Ramos (cell line): ENCODE measurements around the gene ZC3H15.
"Not testable (repeated sequence)": the region's sequence is repeated elsewhere in the genome, so short reads cannot be mapped to it uniquely, and the experiment has no call there.

ENCODE experiments used
- in situ Hi-C: fragments of 300-500 bp; cut with MboI; formaldehyde crosslinking; loops from one replicate; pipeline ENCODE4 v1.14.3; 2022; ENCODE audit warnings: low sequenced_read_pairs; ENCODE audit not compliant: unreplicated experiment

Gene ZC3H15

GRCh38 chr2:186485871-186486650 lies at the start of gene ZC3H15:
Gene ZC3H15, plus strand, starts transcription at chr2:186486260. Its CDS starts 123 bp downstream, at chr2:186486383.
- in situ Hi-C loops, result no loop called here

GRCh38 chr2:186437719-186438118 lies 48.3 kb upstream of the ZC3H15 start:
- in situ Hi-C loops, result no loop called here

DNA sequence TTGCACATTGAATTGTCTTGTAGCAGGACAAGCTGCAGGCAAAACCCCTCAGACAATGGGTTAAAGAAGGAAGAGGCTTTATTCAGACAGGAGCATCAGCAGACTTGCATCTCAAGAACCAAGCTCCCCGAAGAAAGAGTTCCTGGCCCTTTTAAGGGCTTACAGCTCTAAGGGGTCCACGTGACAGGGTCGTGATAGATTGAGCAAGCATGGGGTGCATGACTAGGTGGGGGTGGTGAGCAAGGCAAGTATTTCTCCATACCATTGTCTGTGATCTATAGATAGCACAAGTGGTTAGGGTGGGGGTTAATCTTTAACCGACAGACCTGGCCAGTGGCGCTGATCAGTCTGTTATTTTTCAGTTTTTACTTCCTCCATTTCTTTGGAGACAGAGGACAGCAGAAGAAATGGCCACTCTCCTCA lies 46.4 kb upstream of the ZC3H15 start:
- in situ Hi-C loops, result not testable (repeated sequence)

DNA sequence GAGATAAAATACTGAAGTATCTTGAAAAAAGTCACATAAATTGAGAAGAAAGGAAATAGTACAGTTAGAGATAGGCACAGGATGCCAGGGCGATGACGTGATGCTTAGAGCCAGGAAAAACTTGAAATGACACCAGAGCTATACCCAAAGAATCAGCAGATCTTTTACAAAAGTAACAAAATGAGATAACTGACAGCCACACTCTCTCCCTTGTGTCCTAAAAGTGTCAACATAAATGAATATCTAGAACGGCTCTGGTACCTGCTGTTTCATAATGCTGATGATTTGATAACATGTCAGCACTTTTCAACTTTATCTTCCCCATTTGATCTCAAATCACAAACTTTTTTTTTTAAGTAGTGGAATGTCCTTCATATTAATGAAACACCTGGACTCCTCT lies 45.6 kb upstream of the ZC3H15 start:
- in situ Hi-C loops, result no loop called here

GRCh38 chr2:186442885-186443284 lies 43.2 kb upstream of the ZC3H15 start:
- in situ Hi-C loops, result no loop called here

GRCh38 chr2:186443851-186444250 lies 42.2 kb upstream of the ZC3H15 start:
- in situ Hi-C loops, result no loop called here

- in situ Hi-C loops, result no loop called here
Observed at GRCh38 chr2:186445506-186445905, 40.6 kb upstream of the ZC3H15 start.

- in situ Hi-C loops, result no loop called here
Observed at GRCh38 chr2:186455613-186456012, 30.4 kb upstream of the ZC3H15 start.

- in situ Hi-C loops, result no loop called here
Observed at GRCh38 chr2:186456941-186457340, 29.1 kb upstream of the ZC3H15 start.

GRCh38 chr2:186457908-186458307 lies 28.2 kb upstream of the ZC3H15 start:
- in situ Hi-C loops, result no loop called here

DNA sequence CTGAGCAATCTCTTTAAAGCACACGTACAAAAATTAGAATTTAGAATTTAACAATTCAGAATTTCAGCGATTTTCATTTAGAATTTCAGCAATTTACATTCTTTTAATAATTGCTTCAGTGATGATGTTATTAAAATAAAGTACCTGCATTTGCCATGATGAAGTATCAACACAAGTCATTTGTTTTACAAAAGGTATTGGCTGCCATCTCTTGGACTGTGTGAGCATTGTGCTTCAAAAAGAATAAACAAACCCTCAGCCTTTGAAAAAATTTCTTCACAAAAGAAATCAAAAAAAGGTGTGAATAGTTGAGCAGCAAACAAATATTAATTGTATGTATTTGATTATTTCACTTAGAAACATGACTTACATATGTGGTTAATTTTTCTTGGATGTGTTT lies 27.1 kb upstream of the ZC3H15 start:
- in situ Hi-C loops, result no loop called here

- in situ Hi-C loops, result no loop called here
Observed at GRCh38 chr2:186460465-186460864, 25.6 kb upstream of the ZC3H15 start.

DNA sequence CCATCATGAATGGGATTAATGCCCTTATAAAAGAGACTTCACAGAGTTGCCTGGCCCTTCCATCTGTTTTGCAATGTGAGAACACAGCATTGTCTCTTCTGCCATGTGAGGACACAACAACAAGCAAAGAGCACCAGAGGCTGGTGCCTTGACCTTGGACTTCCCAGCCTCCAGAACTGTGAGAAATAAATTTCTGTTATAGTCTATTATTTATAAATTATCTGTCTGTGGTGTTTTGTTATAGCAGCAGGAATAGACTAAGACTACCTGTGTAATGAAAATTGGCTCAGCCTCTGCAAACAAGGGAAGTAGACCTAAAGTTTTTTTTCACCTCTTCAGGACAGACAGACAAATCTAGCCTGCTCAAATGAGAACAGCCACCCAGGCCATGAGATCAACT lies 19.3 kb upstream of the ZC3H15 start:
- in situ Hi-C loops, result no loop called here

- in situ Hi-C loops, result no loop called here
Observed at GRCh38 chr2:186467421-186467820, 18.6 kb upstream of the ZC3H15 start.

- in situ Hi-C loops, result not testable (repeated sequence)
Observed at GRCh38 chr2:186472722-186473493, 13.2 kb upstream of the ZC3H15 start.

- in situ Hi-C loops, result not testable (repeated sequence)
Observed at GRCh38 chr2:186474239-186474638, 11.8 kb upstream of the ZC3H15 start.

GRCh38 chr2:186477790-186478189 lies 8.3 kb upstream of the ZC3H15 start:
- in situ Hi-C loops, result no loop called here

DNA sequence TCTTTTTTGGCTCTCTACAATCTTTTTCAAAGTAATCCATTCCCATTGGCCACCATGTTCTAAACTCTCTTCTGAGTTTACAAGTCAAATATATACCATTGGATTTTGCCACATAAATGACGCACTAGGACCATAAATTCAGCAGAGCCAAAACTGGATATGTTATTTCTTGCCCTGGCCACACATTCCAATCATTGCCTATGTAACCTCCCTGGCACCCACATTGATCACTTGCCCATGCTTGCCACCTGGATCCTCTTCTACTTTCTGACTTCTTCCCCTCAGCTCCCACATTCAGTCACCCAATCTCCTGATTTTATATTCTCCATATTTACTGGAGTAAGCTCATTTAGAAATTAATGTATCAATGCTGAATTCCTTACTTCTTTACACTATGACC lies 5.1 kb upstream of the ZC3H15 start:
- in situ Hi-C loops, result no loop called here

DNA sequence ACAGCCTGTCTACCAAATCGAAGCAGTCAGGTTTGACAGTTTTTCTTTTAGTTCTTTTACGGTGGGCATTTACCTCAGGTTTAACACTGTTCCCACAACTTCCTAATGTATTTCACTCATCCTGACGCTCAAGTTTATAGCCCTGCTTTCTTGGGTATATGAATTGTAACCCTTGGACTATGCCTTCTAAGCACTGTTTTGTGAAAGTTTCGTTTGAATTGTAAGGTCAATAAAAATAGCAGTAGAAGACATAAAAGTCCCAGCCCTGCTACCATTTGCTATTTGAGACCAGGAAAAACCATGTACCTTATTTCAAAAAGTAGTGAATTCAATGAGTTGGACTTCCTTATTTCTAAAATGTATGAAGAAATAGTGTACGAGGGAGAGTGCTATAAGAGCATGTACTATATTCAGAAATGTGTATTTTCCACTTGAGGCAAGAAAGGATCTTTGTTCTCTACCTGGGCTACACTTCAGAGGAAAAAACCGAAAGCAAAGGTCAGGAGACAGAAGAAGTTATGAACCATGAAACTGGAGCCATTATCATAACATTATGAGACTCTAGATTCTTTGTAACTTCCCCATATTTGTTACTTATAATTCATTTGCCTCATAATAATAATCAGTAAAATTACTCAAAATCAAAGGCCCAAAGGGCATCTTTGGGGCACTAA lies 1.9 kb upstream of the ZC3H15 start:
- in situ Hi-C loops, result no loop called here

DNA sequence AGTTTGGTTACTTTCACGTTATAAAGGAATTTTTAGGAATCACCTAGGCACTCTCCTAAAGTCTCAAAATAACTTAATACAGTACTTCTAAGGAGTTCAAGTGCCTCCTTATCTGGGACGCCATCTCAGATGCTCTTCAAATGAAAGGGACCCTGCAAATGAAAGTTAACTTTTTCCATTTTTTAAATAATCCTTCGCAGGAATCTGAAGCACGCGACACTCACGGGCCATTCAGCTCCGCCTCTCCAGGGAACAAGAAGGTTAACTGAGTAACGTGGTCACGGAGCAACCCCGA lies 537 bp upstream of the ZC3H15 start:
- in situ Hi-C loops, result no loop called here
